PC-3 (cell line): Measurements from ENCODE around the gene RCBTB2. TPM values are rescaled to one million over a fixed set of nuclear protein-coding genes. Genes with fewer than 3 reads are reported as not detected.

Experiments
- ATAC-seq: fragments of 200-7000 bp; cut with Tn5 transposase; 2 replicates; pipeline ENCODE4 v1.9.1; 2020; ENCODE audit warnings: mild to moderate bottlenecking, moderate library complexity
- BruUV-seq: library from RNA; stranded (reverse); fragments of 400-500 nt; replicated peaks from 2 replicates; lab custom pipeline; 2021; lab: Mats Ljungman, UMichigan
- CTCF ChIA-PET: fragments of 300-600 bp; sonication (Branson Sonifier 250); formaldehyde crosslinking; loops from one replicate; lab custom pipeline; 2022; ENCODE audit warnings: antibody characterized with exemption; lab: Charles Lee
- POLR2A ChIA-PET: fragments of 300-600 bp; sonication (Branson Sonifier 250); formaldehyde crosslinking; loops from one replicate; lab custom pipeline; 2022; ENCODE audit warnings: antibody characterized with exemption; ENCODE audit not compliant: unreplicated experiment; lab: Charles Lee
- DNase-seq: peaks from one replicate; pipeline ENCODE4 v3.0.0-alpha.2; 2015
- H2AFZ ChIP-seq: fragments of 300-600 bp; sonication (generic); 2 replicates; pipeline ENCODE4 v1.6.0; 2016; ENCODE audit warnings: antibody characterized with exemption, low read length
- H3F3A ChIP-seq: fragments of 300-600 bp; sonication (generic); one replicate; pipeline ENCODE4 v1.6.0; 2017; ENCODE audit warnings: antibody characterized with exemption, low read length, control low read depth, mild to moderate bottlenecking; ENCODE audit not compliant: unreplicated experiment
- H3K27ac ChIP-seq: fragments of 300-600 bp; sonication (generic); 2 replicates; pipeline ENCODE4 v1.5.1; 2016; ENCODE audit warnings: mild to moderate bottlenecking, low read length
- H3K27me3 ChIP-seq: fragments of 300-600 bp; sonication (generic); 2 replicates; pipeline ENCODE4 v1.6.1; 2016; ENCODE audit warnings: low read length, mixed read lengths
- H3K36me3 ChIP-seq: fragments of 300-600 bp; sonication (generic); 2 replicates; pipeline ENCODE4 v1.6.1; 2016; ENCODE audit warnings: low read depth, mixed run types, low read length, mixed read lengths
- H3K4me1 ChIP-seq: fragments of 300-600 bp; sonication (generic); 2 replicates; pipeline ENCODE4 v1.5.1; 2016; ENCODE audit warnings: low read length; ENCODE audit not compliant: insufficient read depth
- H3K4me2 ChIP-seq: fragments of 300-600 bp; sonication (generic); 2 replicates; pipeline ENCODE4 v1.6.0; 2016; ENCODE audit warnings: low read length
- H3K4me3 ChIP-seq: fragments of 300-600 bp; sonication (generic); 2 replicates; pipeline ENCODE4 v1.5.1; 2016; ENCODE audit warnings: mild to moderate bottlenecking, low read length, mixed read lengths
- H3K79me2 ChIP-seq: fragments of 300-600 bp; sonication (generic); 2 replicates; pipeline ENCODE4 v1.6.1; 2017; ENCODE audit warnings: low read length, mixed read lengths
- H3K9ac ChIP-seq: fragments of 300-600 bp; sonication (generic); 2 replicates; pipeline ENCODE4 v1.6.0; 2016; ENCODE audit warnings: mild to moderate bottlenecking, low read length
- H3K9me2 ChIP-seq: fragments of 300-600 bp; sonication (generic); replicated peaks from 2 replicates; pipeline ENCODE4 v1.6.1; 2016; ENCODE audit warnings: mixed run types, low read length, mixed read lengths
- H3K9me3 ChIP-seq: fragments of 300-600 bp; sonication (generic); 2 replicates; pipeline ENCODE4 v1.6.1; 2016; ENCODE audit warnings: low read length, mixed read lengths
- H4K20me1 ChIP-seq: fragments of 300-600 bp; sonication (generic); 2 replicates; pipeline ENCODE4 v1.6.1; 2016; ENCODE audit warnings: low read length, mixed read lengths
- CTCF ChIP-seq: fragments of 300-600 bp; sonication (generic); conservative IDR thresholded peaks from 2 replicates; pipeline ENCODE4 v1.5.1; 2017; ENCODE audit warnings: antibody characterized with exemption, low read depth, mild to moderate bottlenecking, low read length
- EZH2 ChIP-seq: fragments of 300-600 bp; sonication (generic); IDR thresholded peaks from one replicate; pipeline ENCODE4 v1.6.1; 2017; ENCODE audit warnings: antibody characterized with exemption, mild to moderate bottlenecking, low read length; ENCODE audit not compliant: unreplicated experiment
- EZH2phosphoT487 ChIP-seq: fragments of 300-600 bp; sonication (generic); IDR thresholded peaks from 2 replicates; pipeline ENCODE4 v1.6.1; 2018; ENCODE audit warnings: mild to moderate bottlenecking, antibody characterized with exemption, low read length, borderline replicate concordance
- intact Hi-C: fragments of 100-400 bp; cut with micrococcal nuclease; formaldehyde crosslinking; loops from 2 replicates; pipeline ENCODE4 v1.9.0; 2023
- total RNA-seq: library from RNA; depleted of rRNA; stranded (reverse); fragments of >200 nt; gene quantifications from 2 replicates; pipeline ENCODE4 v1.2.3, GENCODE V29; 2014

The RCBTB2 gene
- total RNA-seq, 1 experiment from 2014 or later = 2.5 TPM

GRCh38 chr13:48534911-48535501, 2.1 kb upstream of the RCBTB2 start:
- ATAC-seq (no peak), DNase-seq (no peak)
- Histone ChIP-seq H2AFZ (no peak overlapping the region), H3K27me3 (no peaks in the 10 kb centered on the region), H3K9me2 (0 out of 2 replicates have a peak, but pooled peaks cover 2% of the 10 kb centered on the region), H3K4me1 (peaks cover 7% of the 10 kb centered on the region; the same call in 1 of the 2 replicates), H3K4me3 (no peak overlapping the region), H3K36me3 (no peaks in the 10 kb centered on the region), H3K9me3 (no peaks in the 10 kb centered on the region), H3F3A (no peaks in the 10 kb centered on the region), H3K27ac (no peak overlapping the region), H3K4me2 (no peak overlapping the region), H3K9ac (no peak overlapping the region), H4K20me1 (no peaks in the 10 kb centered on the region), H3K79me2 (no peaks in the 10 kb centered on the region)
- TF ChIP-seq EZH2phosphoT487 = no peak
- TF ChIP-seq EZH2 = no peak
- TF ChIP-seq CTCF = no peak
- POLR2A ChIA-PET = no interaction called here
- intact Hi-C loops = loop anchor here (5.0 kb wide), 2 partner anchors 43 to 123 kb away; partner anchors contain the start of gene LPAR6
- CTCF ChIA-PET = no interaction called here
- no TSS peak for BruUV-seq

GRCh38 chr13:48533961-48534600, 1.2 kb upstream of the RCBTB2 start:
- H3F3A ChIP-seq = no peaks in the 10 kb centered on the region
- no peaks in the 10 kb centered on the region for H3K36me3 ChIP-seq
- DNase-seq (no peak), ATAC-seq (no peak)
- H3K4me3 ChIP-seq = no peak overlapping the region
- H3K79me2 ChIP-seq = no peaks in the 10 kb centered on the region
- no peak overlapping the region for H3K27ac ChIP-seq
- ChIA-PET CTCF (interaction anchor here (0.6 to 0.7 kb wide), 2 partner anchors 30 to 46 kb away, joined by 3 read pairs; no protein-coding TSS in a partner anchor), POLR2A (no interaction called here)
- H3K4me1 ChIP-seq = peaks cover 7% of the 10 kb centered on the region; the same call in 1 of the 2 replicates
- no peaks in the 10 kb centered on the region for H4K20me1 ChIP-seq
- intact Hi-C loops = loop anchor here (2.0 to 5.0 kb wide), 3 partner anchors 42 to 122 kb away; partner anchors contain the start of gene LPAR6
- no peak overlapping the region for H3K9ac ChIP-seq
- no peak for TF ChIP-seq EZH2phosphoT487
- TF ChIP-seq CTCF = no peak
- TF ChIP-seq EZH2 = no peak
- no TSS peak for BruUV-seq
- no peak overlapping the region for H2AFZ ChIP-seq
- H3K9me2 ChIP-seq = 0 out of 2 replicates have a peak, but pooled peaks cover 2% of the 10 kb centered on the region
- H3K9me3 ChIP-seq = no peaks in the 10 kb centered on the region
- H3K27me3 ChIP-seq = no peaks in the 10 kb centered on the region
- no peak overlapping the region for H3K4me2 ChIP-seq
